GM18517 (cell line): Measurements from ENCODE around the gene U2AF2.
"Not testable (repeated sequence)": the region's sequence is repeated elsewhere in the genome, so short reads cannot be mapped to it uniquely, and the experiment has no call there.

ENCODE experiments used
- ATAC-seq: cut with Tn5 transposase; IDR thresholded peaks from one replicate; pipeline ENCODE4 v1.9.1; 2021; ENCODE audit warnings: mild to moderate bottlenecking, moderate library complexity; ENCODE audit not compliant: unreplicated experiment

Gene U2AF2

GRCh38 chr19:55700813-55701212 is 46.0 kb downstream of the U2AF2 start:
- ATAC-seq, result no peak

DNA sequence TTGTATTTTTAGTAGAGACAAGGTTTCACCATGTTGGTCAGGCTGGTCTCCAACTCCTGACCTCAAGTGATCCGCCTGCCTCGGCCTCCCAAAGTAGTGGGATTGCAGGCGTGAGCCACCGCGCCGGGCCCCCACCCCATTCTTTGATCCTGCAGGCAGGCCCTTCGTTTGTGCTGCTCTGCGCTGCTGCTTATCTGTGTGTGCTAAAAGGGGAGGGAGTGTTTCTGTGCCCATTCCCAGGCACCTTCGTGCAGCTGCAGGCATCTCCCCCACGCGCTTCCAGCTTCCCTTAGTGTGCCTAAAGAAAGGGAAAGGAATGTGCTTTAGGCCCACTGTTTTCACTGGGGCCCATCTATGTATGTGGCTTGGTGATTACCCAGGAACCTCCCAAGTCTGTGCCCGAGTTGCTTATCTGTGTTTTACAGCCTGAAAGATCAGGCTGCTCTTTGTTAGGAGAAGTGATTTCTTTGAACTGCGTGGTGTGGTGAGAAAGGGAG is 47.3 kb downstream of the U2AF2 start:
- ATAC-seq, result no peak

DNA sequence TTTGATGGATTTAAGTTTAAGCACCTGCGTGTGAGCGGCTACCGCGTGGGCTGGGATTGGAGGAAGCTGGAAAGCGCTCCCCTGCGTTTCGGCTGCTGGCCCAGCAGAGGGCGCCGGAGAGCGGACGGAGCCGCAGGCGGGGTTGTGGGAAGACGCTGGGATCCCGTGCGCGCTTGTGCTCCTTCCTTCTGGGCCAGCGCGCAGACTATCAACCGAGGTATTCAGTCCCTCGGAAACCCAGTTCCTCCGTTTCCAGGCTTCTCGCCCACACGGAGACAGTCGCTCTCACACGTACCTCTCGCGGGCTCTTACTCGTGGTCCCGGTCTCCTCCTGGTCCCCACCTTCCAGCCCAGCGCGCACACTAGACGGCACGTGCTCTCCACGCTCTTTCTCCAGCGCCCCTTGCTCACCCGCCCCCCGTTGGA is 49.0 kb downstream of the U2AF2 start:
- no peak for ATAC-seq

DNA sequence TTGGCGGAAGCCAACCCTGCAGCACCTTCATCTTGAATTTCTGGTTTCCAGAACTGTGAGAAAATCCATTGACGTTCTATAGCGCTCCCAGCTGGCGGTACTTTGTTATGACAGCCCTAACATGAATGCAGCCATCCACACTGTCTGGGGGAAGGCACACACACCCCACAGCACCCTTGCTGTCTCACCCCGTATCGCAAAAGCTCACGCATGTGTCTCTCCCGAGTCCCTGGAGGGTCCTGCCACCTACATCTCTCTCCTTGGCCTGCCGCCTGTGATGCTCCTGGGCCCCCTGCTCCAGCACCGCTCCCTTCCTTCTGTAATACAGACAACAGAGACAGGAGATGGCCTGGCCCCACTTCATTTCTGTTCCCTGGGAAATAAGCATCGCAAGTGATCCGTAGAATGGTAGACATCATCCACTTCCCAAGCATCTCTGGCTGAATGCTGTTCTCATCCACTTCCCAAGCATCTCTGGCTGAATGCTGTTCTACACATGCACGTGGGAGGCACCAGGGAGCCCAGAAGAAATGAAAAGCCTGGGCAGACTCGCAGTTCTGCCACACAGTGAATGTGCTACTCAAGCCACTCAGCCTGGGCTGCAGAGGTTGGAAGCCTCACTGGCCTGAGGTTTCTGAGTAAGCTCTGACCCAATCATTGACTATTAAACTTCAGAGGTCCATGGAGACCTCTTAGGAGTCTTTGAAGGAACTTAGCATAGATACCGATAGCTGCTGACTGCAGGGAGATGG is 49.8 kb downstream of the U2AF2 start:
- no peak for ATAC-seq

GRCh38 chr19:55705972-55706371 is 51.1 kb downstream of the U2AF2 start:
- ATAC-seq, result no peak

DNA sequence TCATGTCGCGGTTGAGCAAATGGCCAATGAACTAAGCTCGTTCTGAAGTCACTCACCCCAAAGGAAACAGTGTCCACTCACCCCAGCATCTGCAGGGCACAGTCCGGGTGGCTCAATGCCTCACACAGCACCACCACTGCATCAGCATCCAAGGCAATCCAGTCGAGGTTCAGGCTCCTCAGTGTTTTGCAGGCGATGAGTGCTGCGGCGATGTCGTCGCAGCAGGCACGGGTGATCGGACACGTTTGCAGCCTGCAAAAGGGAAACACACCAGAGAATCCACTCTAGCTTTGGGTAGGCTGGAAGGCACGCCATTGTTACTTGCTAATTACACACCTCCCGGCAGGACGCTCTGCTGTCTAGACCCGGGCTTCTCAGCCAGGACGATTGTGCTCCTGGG is 56.9 kb downstream of the U2AF2 start:
- no peak for ATAC-seq

DNA sequence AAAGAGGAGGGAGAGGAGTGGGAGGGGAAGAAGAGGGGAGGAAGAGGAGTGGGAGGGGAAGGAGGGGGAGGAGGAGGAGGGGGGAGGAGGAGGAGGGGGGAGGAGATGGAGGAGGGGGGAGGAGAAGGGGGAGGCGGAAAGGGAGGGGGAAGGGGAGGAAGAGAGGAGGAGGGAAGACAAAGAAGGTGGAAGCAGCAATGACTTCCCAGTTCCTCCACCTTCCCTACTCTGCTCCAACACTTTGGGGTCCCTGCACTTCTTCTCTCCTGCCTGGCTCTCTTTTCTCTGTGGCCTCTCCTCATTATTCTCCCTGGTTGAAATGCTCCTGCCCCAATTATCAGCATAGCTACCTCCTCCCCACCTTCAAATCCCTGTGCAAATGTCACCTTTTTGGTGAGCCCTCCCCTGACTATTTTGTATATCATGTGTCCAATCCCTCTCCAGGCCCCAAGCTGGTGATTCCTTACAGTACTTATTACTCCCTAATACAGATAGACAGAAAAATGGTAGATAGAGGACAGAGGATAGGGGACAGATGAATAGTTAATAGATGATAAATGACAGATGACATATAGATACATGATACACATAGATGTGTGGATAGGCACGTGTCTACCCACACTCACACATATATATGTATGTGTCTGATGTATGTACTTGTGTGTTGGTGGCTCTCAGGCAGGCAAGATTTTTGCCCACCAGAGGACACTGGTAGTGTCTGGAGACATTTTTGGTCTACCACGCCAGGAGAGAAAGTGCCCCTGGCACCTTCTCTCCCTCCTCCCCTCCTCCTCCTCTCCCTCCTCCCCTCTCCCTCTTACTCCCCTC is 58.2 kb downstream of the U2AF2 start:
- no peak for ATAC-seq

- ATAC-seq, result no peak
Observed at GRCh38 chr19:55716531-55716930, 61.7 kb downstream of the U2AF2 start.

- no peak for ATAC-seq
Observed at GRCh38 chr19:55717251-55717650, 62.4 kb downstream of the U2AF2 start.

GRCh38 chr19:55717879-55718711 is 63.3 kb downstream of the U2AF2 start:
- ATAC-seq, result not testable (repeated sequence)

- no peak for ATAC-seq
Observed at GRCh38 chr19:55720214-55720746, 65.4 kb downstream of the U2AF2 start.

GRCh38 chr19:55720801-55721200 is 66.0 kb downstream of the U2AF2 start:
- ATAC-seq, result no peak

DNA sequence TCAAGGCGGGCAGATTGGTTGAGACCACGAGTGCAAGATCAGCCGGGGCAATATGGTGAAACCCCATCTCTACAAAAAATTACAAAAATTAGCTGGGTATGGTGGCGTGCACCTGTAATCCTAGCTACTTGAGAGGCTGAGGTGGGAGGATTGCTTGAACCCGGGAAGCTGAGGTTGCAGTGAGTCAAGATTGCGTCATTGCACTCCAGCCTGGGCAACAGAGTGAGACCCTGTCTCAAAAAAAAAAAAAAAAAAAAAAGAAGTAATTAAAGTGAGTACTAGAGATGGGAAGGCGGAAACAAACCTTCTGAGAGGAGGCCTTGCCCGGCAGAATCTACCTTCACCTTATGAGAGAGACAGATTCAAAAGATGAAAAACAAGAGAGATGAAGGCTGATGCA is 68.7 kb downstream of the U2AF2 start:
- ATAC-seq, result no peak
